GM19452 (cell line): Measurements from ENCODE around the gene STRADB.
A peak's percentile ranks its signal among the peaks of the same experiment; 100 is the strongest.
"Not testable (repeated sequence)": the region's sequence is repeated elsewhere in the genome, so short reads cannot be mapped to it uniquely, and the experiment has no call there.

Experiments
- ATAC-seq: cut with Tn5 transposase; IDR thresholded peaks from one replicate; pipeline ENCODE4 v1.9.1; 2021; ENCODE audit not compliant: unreplicated experiment

Gene STRADB

DNA sequence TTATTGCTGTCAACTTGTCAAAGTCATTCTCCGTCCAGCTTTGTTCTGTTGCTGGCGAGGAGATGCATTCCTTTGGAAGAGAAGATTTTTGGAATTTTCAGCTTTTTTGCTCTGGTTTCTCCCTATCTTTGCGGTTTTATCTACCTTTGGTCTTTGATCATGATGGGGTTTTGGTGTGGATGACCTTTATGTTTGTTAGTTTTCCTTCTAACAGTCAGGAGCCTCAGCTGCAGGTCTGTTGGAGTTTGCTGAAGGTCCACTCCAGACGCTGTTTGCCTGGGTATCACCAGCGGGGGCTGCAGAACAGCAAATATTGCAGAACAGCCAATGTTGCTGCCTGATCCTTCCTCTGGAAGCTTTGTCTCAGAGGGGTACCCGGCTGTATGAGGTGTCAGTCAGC is 21.7 kb upstream of the STRADB start:
- not testable (repeated sequence) for ATAC-seq

- ATAC-seq = not testable (repeated sequence)
Measured at GRCh38 chr2:201430322-201430721, 21.2 kb upstream of the STRADB start.

DNA sequence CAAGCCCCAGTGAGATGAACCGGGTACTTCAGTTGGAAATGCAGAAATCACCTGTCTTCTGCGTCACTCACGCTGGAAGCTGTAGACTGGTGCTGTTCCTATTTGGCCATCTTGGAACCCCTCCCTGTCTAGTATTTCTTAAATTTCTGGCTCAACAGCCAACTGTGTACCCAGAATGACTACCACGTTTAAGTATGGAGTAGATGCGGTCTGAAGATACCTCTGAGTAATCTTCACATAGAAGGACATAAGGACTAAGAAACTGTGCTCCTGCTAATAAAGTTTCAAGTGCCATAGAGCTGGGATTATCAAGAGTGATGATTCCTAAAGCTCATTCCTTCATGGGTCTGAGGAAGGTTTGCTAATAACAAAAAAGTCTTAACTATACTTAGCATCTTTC is 20.7 kb upstream of the STRADB start:
- no peak for ATAC-seq

- no peak for ATAC-seq
Measured at GRCh38 chr2:201432038-201432620, 19.4 kb upstream of the STRADB start.

DNA sequence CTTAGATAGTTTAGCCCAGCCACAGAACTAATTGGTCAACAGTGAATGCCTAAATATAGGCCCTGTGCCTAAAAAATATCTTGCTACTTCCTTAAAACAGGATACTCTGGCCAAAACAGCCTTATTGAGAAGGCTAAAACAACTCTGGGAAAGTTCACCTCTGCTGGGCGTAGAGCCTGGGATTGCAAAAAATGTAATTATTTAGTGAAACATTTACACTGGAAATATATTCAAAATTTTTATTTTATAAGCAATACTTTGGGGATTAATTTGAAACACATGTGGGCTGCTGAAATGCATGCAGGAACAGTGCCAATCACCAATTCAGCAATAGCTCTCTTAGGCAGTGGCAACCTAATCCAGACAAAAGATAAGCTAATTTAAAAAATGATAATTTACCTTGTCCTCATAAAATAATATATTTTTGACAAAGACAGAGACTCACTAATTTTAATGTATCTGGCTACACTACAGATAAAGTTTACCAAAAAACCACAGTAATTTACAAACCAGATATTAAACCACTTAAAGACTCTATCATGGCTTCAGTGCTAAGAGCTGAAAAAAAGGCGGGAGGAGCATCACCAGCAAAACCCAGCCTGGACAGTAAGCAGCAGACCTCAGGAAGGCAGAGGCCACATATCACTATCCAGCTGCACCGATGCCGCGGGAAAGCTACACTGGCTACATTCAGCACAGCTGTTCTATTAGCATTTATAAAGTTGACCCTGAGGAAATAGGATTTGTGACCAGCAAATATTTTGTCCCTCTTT is 18.7 kb upstream of the STRADB start:
- no peak for ATAC-seq

DNA sequence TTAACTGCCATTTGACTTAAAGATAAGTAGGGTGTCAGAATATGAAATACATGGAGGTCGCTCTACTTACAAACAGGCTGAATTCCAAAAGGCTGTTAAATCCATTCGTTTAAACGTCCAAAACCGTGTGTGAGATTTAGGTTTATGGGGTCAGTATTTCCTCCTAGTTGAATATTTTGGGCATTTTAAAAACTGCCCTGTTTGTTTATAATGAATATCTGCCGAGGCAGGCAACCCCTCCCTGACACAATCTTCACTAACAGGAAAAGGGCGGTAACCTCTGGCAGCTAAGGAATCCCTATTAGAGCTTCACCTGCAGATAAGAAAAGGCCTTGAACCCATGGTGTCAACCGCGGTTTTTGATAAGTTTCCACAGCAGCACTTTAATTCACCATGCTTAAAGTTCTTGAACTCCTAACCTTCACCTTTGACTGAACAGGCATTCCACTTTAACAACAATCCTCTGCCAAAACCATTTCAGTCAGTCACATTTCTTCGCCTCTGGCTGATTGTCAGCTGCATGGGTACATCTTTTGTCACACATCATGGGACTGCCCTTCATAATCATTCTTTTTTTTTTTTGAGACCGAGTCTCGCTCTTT is 18.0 kb upstream of the STRADB start:
- no peak for ATAC-seq

- ATAC-seq = no peak
Measured at GRCh38 chr2:201436141-201436540, 15.4 kb upstream of the STRADB start.

GRCh38 chr2:201439336-201439922 is 12.1 kb upstream of the STRADB start:
- ATAC-seq = not testable (repeated sequence)

DNA sequence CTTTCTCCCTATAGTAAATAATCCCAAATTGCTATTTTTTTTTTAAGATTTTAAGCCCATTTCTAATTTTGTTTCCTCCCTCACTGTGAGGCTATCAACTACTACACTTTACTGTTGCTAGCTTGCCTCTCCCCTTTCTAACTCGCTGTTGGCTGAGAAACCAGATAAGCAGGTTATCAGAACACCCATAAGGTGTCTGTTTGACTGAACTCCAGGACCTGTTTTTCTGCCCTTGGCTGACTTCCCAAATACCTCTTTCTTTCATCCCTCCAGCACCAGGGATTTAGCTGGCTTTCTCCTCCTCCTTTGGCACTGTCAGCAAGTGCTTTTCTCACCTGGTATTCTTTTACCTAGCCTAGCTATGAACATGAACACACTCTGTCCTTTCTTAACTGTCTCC is 11.4 kb upstream of the STRADB start:
- ATAC-seq = no peak

GRCh38 chr2:201441409-201441808 is 10.1 kb upstream of the STRADB start:
- no peak for ATAC-seq

DNA sequence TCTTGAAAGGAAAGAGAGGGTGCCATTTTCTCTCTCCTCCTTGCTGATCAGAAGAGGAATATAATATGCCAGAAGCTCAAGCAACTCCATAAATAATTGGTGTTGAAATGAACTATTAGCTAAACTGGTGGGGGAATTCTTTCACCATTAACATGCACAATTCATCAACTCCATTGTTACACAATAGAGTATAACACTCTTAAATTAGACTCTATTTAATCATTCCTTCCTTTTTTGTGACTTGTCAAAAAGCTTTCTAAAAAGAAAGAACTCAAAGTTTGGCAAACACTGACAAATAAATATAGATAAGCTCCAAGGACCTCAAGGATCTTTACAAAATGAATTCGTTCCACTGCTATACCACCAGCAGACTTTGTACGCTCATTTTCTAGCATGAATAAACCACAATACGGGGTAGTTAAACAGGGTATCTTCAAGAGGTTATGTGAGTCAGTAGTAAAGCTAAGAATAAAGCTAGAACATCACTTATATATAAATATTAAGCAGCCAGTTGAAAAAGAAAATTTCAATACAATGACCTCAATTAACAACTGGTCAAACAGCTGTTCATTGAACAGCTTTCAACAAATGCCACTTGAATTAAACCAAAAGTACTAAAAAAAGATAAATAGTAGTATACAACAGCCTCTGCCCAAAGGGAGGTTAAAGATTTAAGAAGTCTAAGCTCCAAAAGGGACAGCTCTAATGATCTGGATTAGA is 6.6 kb upstream of the STRADB start:
- no peak for ATAC-seq

- ATAC-seq = no peak
Measured at GRCh38 chr2:201447086-201447485, 4.5 kb upstream of the STRADB start.

DNA sequence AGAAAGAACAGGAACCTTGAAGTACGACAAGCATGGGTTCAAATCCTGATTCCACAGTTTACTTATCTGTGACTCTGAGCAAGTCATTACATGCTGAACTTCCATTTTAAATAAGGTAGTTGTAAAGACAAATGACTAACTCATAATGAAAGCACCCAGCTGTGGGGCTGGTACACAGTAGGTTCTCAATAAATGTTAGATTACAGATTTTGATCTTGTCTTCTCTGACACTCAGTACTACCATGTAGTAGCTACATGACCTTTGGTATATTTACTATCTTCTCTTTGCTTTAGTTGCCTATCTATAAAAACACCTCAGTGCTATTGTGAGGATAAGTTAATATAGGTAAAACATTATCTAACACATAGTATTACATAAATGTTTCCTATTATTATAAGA is 3.5 kb upstream of the STRADB start:
- no peak for ATAC-seq

DNA sequence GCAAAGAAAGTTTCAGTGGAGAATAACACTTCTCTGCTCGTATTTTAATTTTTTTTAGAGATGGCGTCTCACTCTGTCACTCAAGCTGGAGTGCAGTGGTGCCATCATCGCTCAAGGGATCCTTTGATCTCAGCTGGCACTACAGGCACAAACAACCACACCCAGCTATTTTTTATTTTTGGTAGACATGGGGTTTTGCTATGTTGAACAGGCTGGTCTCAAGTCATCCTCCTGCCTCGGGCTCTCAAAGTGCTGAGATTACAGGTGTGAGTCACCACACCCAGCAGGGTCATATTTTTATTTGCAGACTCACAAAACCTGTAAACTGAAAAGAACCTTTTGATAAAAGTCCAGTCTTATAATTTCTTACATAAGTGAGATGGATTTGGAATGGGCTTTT is 2.8 kb upstream of the STRADB start:
- no peak for ATAC-seq

- peak; percentile 22 for ATAC-seq
Measured at GRCh38 chr2:201450954-201451291, 617 bp upstream of the STRADB start.

DNA sequence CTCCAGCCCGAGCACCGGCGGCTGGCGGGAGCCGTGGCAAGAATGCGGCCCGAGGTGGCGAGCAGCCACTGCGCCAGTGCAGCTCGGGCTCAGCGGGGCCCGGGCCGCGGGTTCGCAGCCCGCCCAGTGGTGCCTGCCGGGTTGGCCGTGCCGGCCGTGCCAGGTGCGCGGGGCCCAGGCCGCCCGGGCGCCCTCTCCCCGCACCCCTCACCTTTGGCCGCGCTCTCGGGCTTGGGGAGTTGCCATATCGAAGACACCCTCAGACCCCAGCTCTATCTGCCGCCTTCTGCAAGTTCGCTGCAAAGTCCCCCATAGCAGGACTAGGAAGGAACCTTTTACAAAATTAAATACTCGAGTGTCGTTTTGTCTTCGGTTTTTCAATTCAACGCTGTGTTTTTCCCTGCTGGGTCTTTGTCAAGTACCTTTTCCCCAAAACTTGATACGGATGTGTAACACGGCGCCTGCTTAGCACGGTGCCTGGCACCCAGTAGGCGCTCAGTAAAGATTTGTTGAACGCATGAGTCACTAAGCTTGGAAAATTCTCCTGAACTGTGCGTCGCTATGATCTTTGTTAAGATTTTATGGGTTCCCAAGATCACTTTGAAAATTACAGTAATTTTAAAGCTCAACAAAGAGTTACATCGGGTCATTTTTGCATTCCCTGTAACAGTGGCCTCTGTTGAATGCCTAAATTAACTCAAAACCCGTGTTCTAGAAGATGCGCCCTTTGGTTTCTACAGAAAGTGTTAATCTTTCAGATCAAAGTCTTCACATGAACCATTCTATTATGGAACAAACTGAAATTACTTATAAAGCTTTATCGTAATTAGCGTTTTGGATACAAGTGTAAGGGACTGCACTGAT is 750 bp downstream of the STRADB start:
- no peak for ATAC-seq

- no peak for ATAC-seq
Measured at GRCh38 chr2:201452922-201453643, 1.5 kb downstream of the STRADB start.

- no peak for ATAC-seq
Measured at GRCh38 chr2:201458381-201458780, 6.8 kb downstream of the STRADB start.

DNA sequence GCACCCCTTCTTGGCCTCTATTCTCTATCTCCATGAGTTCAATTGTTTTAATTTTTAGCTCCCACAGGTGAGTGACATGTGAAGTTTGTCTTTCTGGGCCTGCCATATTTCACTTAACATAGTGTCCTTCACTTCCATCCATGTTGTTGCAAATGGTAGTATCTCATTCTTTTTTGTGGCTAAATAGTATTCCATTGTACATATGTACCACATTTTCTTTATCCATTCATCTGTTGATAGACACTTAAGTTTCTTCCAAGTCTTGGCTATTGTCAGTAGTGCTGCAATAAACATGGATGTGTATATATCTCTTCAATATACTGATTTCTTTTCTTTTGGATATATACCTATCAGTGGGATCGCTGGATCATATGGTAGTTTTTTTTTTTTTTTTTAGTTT is 9.0 kb downstream of the STRADB start:
- no peak for ATAC-seq

GRCh38 chr2:201464547-201464946 is 13.0 kb downstream of the STRADB start:
- ATAC-seq = no peak
